Panc1 (cell line): ENCODE data around the gene NDRG3. TPM values are rescaled to one million over a fixed set of nuclear protein-coding genes. Genes with fewer than 3 reads are reported as not detected.
"Not testable (repeated sequence)": the region's sequence is repeated elsewhere in the genome, so short reads cannot be mapped to it uniquely, and the experiment has no call there.

Source experiments
- ATAC-seq: fragments of 200-7000 bp; cut with Tn5 transposase; 2 replicates; pipeline ENCODE4 v1.9.1; 2020; ENCODE audit warnings: mild to moderate bottlenecking, moderate library complexity
- BruUV-seq: library from RNA; stranded (reverse); fragments of 400-500 nt; replicated peaks from 2 replicates; lab custom pipeline; 2021; lab: Mats Ljungman, UMichigan
- CTCF ChIA-PET: fragments of 300-600 bp; sonication (Branson Sonifier 250); formaldehyde crosslinking; loops from one replicate; lab custom pipeline; 2022; ENCODE audit warnings: antibody characterized with exemption; lab: Charles Lee
- POLR2A ChIA-PET: fragments of 300-600 bp; sonication (Branson Sonifier 250); formaldehyde crosslinking; loops from one replicate; lab custom pipeline; 2022; ENCODE audit warnings: antibody characterized with exemption; lab: Charles Lee
- DNase-seq: peaks from one replicate; pipeline ENCODE4 v3.0.0-alpha.2; 2010; ENCODE audit warnings: low read depth, low spot score
- H3K27ac ChIP-seq: 2 replicates; pipeline ENCODE4 v1.5.1; 2011; ENCODE audit warnings: mild to moderate bottlenecking, low read length, inconsistent platforms
- H3K27me3 ChIP-seq: fragments of 200-500 bp; sonication (Bioruptor generic); 2 replicates; pipeline ENCODE4 v1.6.0; 2014; ENCODE audit warnings: low read length, inconsistent platforms; ENCODE audit not compliant: control insufficient read depth, insufficient read depth
- H3K36me3 ChIP-seq: fragments of 200-500 bp; sonication (Bioruptor generic); 2 replicates; pipeline ENCODE4 v1.5.1; 2014; ENCODE audit warnings: inconsistent platforms, mild to moderate bottlenecking, low read length, moderate library complexity; ENCODE audit not compliant: control insufficient read depth, insufficient read depth
- H3K4me1 ChIP-seq: 2 replicates; pipeline ENCODE4 v1.5.1; 2011; ENCODE audit warnings: inconsistent platforms, mild to moderate bottlenecking, low read length, moderate library complexity; ENCODE audit not compliant: control insufficient read depth, insufficient read depth
- H3K4me3 ChIP-seq, 2 experiments: 2 replicates each; pipeline ENCODE4 v1.5.1; 2011 to 2012; ENCODE audit warnings: low read depth in 2 of 2, low read length in 2 of 2, mild to moderate bottlenecking in 2 of 2, inconsistent platforms in 1 of 2, moderate library complexity in 1 of 2
- H3K9me3 ChIP-seq: fragments of 200-500 bp; sonication (Bioruptor generic); 2 replicates; pipeline ENCODE4 v1.5.1; 2014; ENCODE audit warnings: low read depth, mild to moderate bottlenecking, inconsistent platforms, low read length, moderate library complexity; ENCODE audit not compliant: control insufficient read depth, insufficient read depth
- CTCF ChIP-seq: fragments of 450-650 bp; IDR thresholded peaks from 2 replicates; pipeline ENCODE4 v1.5.1; 2017; ENCODE audit warnings: mild to moderate bottlenecking
- POLR2AphosphoS5 ChIP-seq: IDR thresholded peaks from 2 replicates; pipeline ENCODE4 v1.6.1; 2012; ENCODE audit warnings: mild to moderate bottlenecking, low read depth, low read length, moderate library complexity
- REST ChIP-seq, 2 experiments: IDR thresholded peaks; 2 replicates each; pipeline ENCODE4 v1.6.1; 2011 to 2012; ENCODE audit warnings: low read depth in 2 of 2, control low read depth in 1 of 2, low read length in 1 of 2, mild to moderate bottlenecking in 1 of 2, moderate library complexity in 1 of 2; ENCODE audit not compliant: insufficient read depth in 1 of 2
- SIN3A ChIP-seq: IDR thresholded peaks from 2 replicates; pipeline ENCODE4 v1.6.1; 2012; ENCODE audit warnings: low read depth, mild to moderate bottlenecking, low read length, moderate library complexity, borderline replicate concordance; ENCODE audit not compliant: insufficient read depth
- TCF7L2 ChIP-seq: IDR thresholded peaks from 2 replicates; pipeline ENCODE4 v1.6.1; 2011; ENCODE audit warnings: mild to moderate bottlenecking, low read depth, low read length, inconsistent platforms
- in situ Hi-C: cut with HindIII; loops from 2 replicates; pipeline ENCODE4 v1.10.0; 2016; ENCODE audit warnings: low sequenced_read_pairs, low pct_unique_long_range_greater_than_20kb
- intact Hi-C: fragments of 100-400 bp; cut with micrococcal nuclease; formaldehyde crosslinking; loops from one replicate; pipeline ENCODE4 v1.10.0; 2022; ENCODE audit not compliant: unreplicated experiment
- total RNA-seq: library from RNA; stranded (reverse); gene quantifications from one replicate; pipeline ENCODE4 v1.2.1, GENCODE V29; 2021; ENCODE audit not compliant: unreplicated experiment

The NDRG3 gene
- total RNA-seq, 1 experiment from 2014 or later = 36.0 TPM

GRCh38 chr20:36642136-36642535 lies 103.8 kb downstream of the NDRG3 start:
- no peak overlapping the region for H3K27ac ChIP-seq
- BruUV-seq = no TSS peak
- H3K36me3 ChIP-seq = no peaks in the 10 kb centered on the region
- ChIA-PET CTCF (no interaction called here), POLR2A (no interaction called here)
- DNase-seq (no peak), ATAC-seq (no peak)
- H3K4me3 ChIP-seq = no peak overlapping the region
- no peaks in the 10 kb centered on the region for H3K27me3 ChIP-seq
- peaks cover 9% of the 10 kb centered on the region for H3K4me1 ChIP-seq
- intact Hi-C loops (no loop called here), in situ Hi-C loops (no loop called here)
- no peaks in the 10 kb centered on the region for H3K9me3 ChIP-seq
- no peak for TF ChIP-seq CTCF
- no peak for TF ChIP-seq SIN3A
- no peak for TF ChIP-seq TCF7L2
- TF ChIP-seq POLR2AphosphoS5 = no peak
- no peak for TF ChIP-seq REST (IDR thresholded peaks at IDR 0.05; ENCODE audit: insufficient read depth in 1 of 2, low read depth in 2 of 2, low read length in 1 of 2)

- peaks cover 9% of the 10 kb centered on the region for H3K4me1 ChIP-seq
- in situ Hi-C loops = no loop called here
- no peak overlapping the region for H3K27ac ChIP-seq
- no peaks in the 10 kb centered on the region for H3K9me3 ChIP-seq
- ATAC-seq = 0 out of 2 replicates have a peak, but pooled peaks have one; percentile 5
- TF ChIP-seq POLR2AphosphoS5 (no peak), CTCF (no peak), REST (IDR thresholded peaks at IDR 0.05; ENCODE audit: insufficient read depth in 1 of 2, low read depth in 2 of 2, low read length in 1 of 2) (no peak), TCF7L2 (no peak), SIN3A (no peak)
- BruUV-seq = no TSS peak
- H3K27me3 ChIP-seq = no peaks in the 10 kb centered on the region
- POLR2A ChIA-PET = no interaction called here
- no peak overlapping the region for H3K4me3 ChIP-seq
- CTCF ChIA-PET = no interaction called here
- DNase-seq = no peak
- intact Hi-C loops = no loop called here
- no peaks in the 10 kb centered on the region for H3K36me3 ChIP-seq
Observed at GRCh38 chr20:36641506-36641843, 104.4 kb downstream of the NDRG3 start.

DNA sequence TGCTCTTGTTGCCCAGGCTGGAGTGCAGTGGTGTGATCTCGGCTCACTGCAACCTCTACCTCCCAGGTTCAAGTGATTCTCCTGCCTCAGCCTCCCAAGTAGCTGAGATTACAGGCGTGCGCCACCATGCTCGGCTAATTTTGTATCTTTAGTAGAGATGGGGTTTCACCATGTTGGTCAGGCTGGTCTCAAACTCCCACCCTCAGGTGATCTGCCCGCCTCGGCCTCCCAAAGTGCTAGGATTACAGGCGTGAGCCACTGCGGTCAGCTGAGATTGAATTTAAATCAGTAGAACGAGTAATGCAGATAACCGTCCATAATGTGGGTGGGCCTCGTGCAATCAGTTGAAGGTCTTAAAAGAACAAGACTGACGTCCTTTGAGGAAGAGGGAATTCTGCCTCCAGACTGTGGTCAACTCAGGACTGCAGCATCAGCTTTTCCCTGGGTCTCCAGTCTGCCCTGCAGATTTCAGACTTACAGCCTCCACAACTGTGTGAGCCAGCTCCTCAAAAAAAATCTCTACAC lies 107.0 kb downstream of the NDRG3 start:
- H3K36me3 ChIP-seq, H3K9me3 ChIP-seq, in situ Hi-C loops, H3K4me3 ChIP-seq, H3K4me1 ChIP-seq, H3K27ac ChIP-seq, ATAC-seq, intact Hi-C loops, CTCF ChIA-PET, H3K27me3 ChIP-seq, DNase-seq, POLR2A ChIA-PET, BruUV-seq: not testable (repeated sequence)
